GM18951 (cell line): ENCODE results near the gene CHST5.
"Not testable (repeated sequence)": the region's sequence is repeated elsewhere in the genome, so short reads cannot be mapped to it uniquely, and the experiment has no call there.

Source experiments
- POLR2A ChIP-seq: IDR thresholded peaks from 4 replicates; pipeline ENCODE4 v1.6.1; 2011; ENCODE audit warnings: mild to moderate bottlenecking; ENCODE audit not compliant: insufficient read length, insufficient read depth; ENCODE audit errors: extremely low read depth
- in situ Hi-C: fragments of 300-500 bp; cut with MboI; formaldehyde crosslinking; loops from one replicate; pipeline ENCODE4 v1.12.0; 2022; ENCODE audit warnings: low sequenced_read_pairs, mixed read lengths, inconsistent platforms; ENCODE audit not compliant: unreplicated experiment

CHST5 gene

DNA sequence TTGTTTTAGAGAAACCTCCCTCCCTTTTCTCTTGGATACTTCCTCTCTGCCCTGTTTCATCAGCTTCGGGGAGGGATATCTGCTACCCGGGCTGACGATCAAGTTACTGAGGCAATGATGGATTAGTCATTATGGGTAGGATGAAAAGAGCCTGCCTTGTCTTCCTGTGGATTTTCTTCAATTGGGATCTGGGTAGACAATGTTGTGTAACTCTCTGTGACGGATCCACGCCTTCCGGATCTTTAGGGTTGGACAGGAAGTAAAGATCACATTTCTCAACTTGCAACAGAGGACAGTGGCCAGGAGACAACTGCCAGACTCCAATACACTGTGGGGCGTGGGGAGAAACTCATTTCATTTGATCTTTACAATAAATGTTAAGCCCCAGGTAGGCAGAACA, 29.3 kb downstream of the CHST5 start:
- in situ Hi-C loops = no loop called here
- no peak for TF ChIP-seq POLR2A

DNA sequence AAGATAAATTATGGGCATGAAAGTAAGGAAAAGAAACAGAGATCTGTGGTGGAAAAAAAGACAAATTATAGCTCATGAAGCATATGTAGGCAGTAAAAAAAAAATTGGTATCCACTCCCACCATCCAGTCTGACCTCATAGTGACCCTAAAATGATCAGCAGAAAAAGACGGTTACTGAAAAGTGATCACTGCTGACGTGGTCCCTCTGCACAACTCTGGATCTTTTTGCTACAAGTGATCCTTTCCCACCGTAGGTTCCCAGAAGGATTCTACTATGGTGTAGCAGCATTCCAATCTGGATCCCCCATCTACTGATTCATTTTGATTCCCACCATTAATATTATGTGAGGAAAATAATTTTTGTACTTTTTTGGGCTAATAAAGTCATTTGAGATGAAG, 29.8 kb downstream of the CHST5 start:
- in situ Hi-C loops = no loop called here
- TF ChIP-seq POLR2A = no peak

DNA sequence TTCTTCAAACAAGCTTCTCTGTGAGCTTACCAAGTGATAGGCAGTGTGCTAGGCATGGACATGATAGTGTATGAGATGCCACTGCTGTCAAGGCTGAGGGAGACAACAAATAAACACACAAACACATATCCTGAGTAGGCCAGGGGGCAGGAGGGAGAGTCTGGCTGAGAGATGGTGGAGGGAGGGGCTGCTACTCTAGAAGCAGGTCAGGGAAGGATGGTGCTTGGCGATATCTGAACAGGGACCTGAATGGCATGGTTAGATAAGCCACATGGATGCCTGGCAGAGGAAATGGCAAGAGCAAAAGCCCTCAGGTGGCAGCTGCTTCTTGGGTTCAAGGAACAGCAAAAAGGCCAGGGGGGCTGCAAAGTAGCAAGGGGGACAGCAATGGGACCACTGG, 32.1 kb downstream of the CHST5 start:
- in situ Hi-C loops = no loop called here
- no peak for TF ChIP-seq POLR2A

GRCh38 chr16:75502916-75503605, 32.8 kb downstream of the CHST5 start:
- no peak for TF ChIP-seq POLR2A
- in situ Hi-C loops = no loop called here

- in situ Hi-C loops = not testable (repeated sequence)
Measured at GRCh38 chr16:75501820-75502219, 34.1 kb downstream of the CHST5 start.

GRCh38 chr16:75501359-75501758, 34.5 kb downstream of the CHST5 start:
- in situ Hi-C loops = no loop called here
- no peak for TF ChIP-seq POLR2A

- in situ Hi-C loops = not testable (repeated sequence)
Measured at GRCh38 chr16:75498605-75499322, 37.1 kb downstream of the CHST5 start.

DNA sequence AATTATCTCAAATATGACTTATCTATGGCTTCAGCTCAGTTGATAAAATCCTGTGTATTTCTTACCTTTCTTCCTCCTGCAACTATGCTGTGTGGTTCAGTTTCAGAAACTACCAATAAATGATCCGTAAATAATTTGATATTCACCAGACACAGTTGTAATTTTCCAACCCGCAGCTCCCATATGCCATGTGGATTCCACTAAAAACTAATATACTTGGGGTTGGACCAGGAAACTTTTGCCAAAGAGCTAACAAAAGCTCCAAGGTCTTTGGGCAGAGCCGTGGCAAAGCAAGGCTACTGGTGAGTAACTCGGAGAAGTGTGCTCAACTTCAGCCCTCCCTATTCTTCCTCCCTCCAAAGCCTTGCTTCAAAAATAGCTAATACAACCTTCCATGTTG, 38.4 kb downstream of the CHST5 start:
- no peak for TF ChIP-seq POLR2A
- in situ Hi-C loops = no loop called here

DNA sequence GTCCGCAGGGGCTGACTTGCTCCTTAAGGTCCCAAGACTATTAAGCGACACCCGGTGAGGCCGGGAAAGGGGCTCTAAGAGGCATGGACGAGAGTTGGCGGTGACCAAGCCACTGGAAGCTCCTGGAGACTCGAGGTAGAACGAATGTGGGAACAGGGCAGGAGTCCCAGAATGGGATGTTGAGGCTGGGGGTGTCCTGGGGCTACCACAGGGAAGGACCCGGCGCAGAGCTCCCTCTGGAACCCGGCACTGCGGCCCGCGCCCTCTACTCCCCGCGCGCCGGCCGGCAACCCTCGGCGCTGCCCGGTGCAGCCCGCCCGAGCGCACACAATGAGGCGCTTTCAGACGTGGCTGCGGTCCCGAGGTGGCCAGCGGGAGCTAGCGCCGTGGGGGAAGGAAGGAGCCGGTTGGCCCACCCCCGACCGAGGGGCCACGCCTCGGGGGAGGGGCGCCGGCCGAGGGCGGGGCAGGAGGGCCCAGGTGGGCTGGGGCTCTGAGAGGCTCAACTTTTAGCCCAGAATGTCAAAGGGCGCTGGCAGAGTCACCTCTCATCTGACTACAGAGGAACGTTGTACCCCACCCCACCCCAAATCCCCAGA, 40.7 kb downstream of the CHST5 start, which contains the start of gene CHST6:
CHST6 (minus strand) TSS at position 366 of the 599 bp plus-strand sequence. CDS start 15,613 bp downstream, outside the sequence.
- no peak for TF ChIP-seq POLR2A
- in situ Hi-C loops = no loop called here

DNA sequence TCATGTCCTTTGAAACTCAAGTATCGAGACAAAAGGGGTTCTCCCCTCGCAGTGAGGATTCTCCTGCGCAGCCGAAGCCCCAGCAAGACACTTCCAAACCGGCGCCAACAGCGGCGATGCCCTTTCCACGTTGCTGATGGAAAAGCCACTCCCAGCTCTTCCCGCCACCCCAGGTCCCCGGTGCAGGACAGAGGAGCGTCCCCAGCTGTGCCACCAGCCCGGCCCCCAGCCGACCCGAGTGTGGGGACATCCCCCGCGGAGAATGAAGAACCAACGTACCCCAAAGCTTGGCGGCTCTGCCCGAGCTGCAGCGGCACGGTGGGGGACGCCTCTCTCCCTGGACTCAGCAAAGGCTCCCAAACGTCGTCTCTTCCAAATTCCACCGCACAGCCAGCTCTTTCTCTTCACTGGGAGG, 41.2 kb downstream of the CHST5 start:
- in situ Hi-C loops = no loop called here
- TF ChIP-seq POLR2A = no peak

- no peak for TF ChIP-seq POLR2A
- in situ Hi-C loops = no loop called here
Measured at GRCh38 chr16:75494184-75494583, 41.7 kb downstream of the CHST5 start.

DNA sequence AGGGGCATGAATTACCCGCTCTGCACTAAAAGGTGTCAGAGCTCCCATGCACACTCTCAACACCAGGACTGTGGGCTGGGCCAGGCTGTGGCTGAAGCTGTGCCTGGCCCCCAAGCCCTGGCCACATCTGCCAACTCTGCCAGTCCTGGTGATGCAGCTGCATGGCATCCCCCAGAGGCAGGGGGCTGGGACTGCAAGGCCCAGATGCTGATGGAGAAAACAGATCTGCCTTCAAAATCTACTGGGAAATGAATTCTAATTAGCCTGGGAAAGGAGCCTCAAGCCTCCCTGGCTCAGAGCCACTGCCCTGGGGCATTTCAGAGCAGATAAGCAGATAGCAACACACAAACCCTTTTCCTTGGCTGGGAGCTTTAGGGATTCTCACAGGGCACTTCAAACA, 44.0 kb downstream of the CHST5 start:
- in situ Hi-C loops = no loop called here
- TF ChIP-seq POLR2A = no peak

DNA sequence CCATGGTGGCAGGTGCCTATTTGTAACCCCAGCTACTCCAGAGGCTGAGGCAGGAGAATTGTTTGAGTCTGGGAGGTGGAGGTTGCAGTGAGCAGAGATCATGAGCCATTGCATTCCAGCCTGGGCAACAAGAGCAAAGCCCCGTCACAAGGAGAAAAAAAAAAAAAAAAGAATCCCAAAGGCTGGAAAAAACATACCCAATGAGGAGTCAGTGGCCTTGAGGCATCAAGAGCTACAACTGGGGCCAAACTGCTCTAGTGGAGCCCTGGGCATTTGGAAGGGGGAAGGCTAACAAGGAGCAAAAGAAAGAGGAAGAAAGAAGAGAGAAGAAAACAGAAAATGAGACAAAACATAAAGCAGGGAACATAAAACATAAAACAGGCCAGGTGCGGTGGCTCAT, 47.6 kb downstream of the CHST5 start:
- in situ Hi-C loops = no loop called here
- no peak for TF ChIP-seq POLR2A
